H9 (cell line): ENCODE results near the gene ACTL7B. TPM values are rescaled to one million over a fixed set of nuclear protein-coding genes. Genes with fewer than 3 reads are reported as not detected.

Experiments used
- DNase-seq: peaks from one replicate; pipeline ENCODE4 v3.0.0-alpha.2; 2017
- H2AFZ ChIP-seq: one replicate; pipeline ENCODE4 v1.6.1; 2013; ENCODE audit warnings: mild to moderate bottlenecking, low read length, control low read depth, moderate library complexity
- H2AK5ac ChIP-seq: 2 replicates; pipeline ENCODE4 v1.6.1; 2013; ENCODE audit warnings: low read length, control low read depth, mixed read lengths; ENCODE audit not compliant: insufficient read length
- H2BK120ac ChIP-seq: one replicate; pipeline ENCODE4 v1.6.1; 2013; ENCODE audit warnings: low read depth, mild to moderate bottlenecking, low read length, control low read depth, inconsistent platforms; ENCODE audit not compliant: poor library complexity, severe bottlenecking
- H2BK12ac ChIP-seq: 2 replicates; pipeline ENCODE4 v1.6.1; 2013; ENCODE audit warnings: low read length, control low read depth, mixed read lengths, low read depth; ENCODE audit not compliant: insufficient read length
- H2BK15ac ChIP-seq: 2 replicates; pipeline ENCODE4 v1.6.1; 2013; ENCODE audit warnings: low read depth, low read length, control low read depth
- H2BK20ac ChIP-seq: one replicate; pipeline ENCODE4 v1.6.1; 2013; ENCODE audit warnings: low read depth, mild to moderate bottlenecking, low read length, control low read depth, inconsistent platforms; ENCODE audit not compliant: poor library complexity, severe bottlenecking
- H2BK5ac ChIP-seq: 2 replicates; pipeline ENCODE4 v1.6.1; 2013; ENCODE audit warnings: low read length, control low read depth, mixed read lengths; ENCODE audit not compliant: insufficient read length
- H3K14ac ChIP-seq: 2 replicates; pipeline ENCODE4 v1.6.1; 2013; ENCODE audit warnings: low read length, control low read depth; ENCODE audit not compliant: insufficient read depth
- H3K18ac ChIP-seq: 2 replicates; pipeline ENCODE4 v1.6.1; 2013; ENCODE audit warnings: low read depth, mild to moderate bottlenecking, mixed read lengths, low read length, control low read depth; ENCODE audit not compliant: insufficient read length
- H3K23ac ChIP-seq: 2 replicates; pipeline ENCODE4 v1.6.1; 2013; ENCODE audit warnings: low read length, control low read depth, mixed read lengths, low read depth; ENCODE audit not compliant: insufficient read length
- H3K23me2 ChIP-seq: 2 replicates; pipeline ENCODE4 v1.6.1; 2013; ENCODE audit warnings: low read depth, mild to moderate bottlenecking, mixed read lengths, low read length, control low read depth; ENCODE audit not compliant: insufficient read length, poor library complexity, severe bottlenecking
- H3K27ac ChIP-seq: 2 replicates; pipeline ENCODE4 v1.5.1; 2013; ENCODE audit warnings: low read length, control low read depth, mixed read lengths, low read depth; ENCODE audit not compliant: insufficient read length
- H3K27me3 ChIP-seq: 2 replicates; pipeline ENCODE4 v1.6.1; 2013; ENCODE audit warnings: low read length, control low read depth, inconsistent platforms; ENCODE audit not compliant: insufficient read depth
- H3K4ac ChIP-seq: 2 replicates; pipeline ENCODE4 v1.6.1; 2013; ENCODE audit warnings: low read depth, mild to moderate bottlenecking, control low read depth, inconsistent platforms, low read length, moderate library complexity
- H3K4me1 ChIP-seq: 2 replicates; pipeline ENCODE4 v1.6.1; 2013; ENCODE audit warnings: low read length, control low read depth, inconsistent platforms; ENCODE audit not compliant: insufficient read depth
- H3K4me2 ChIP-seq: 2 replicates; pipeline ENCODE4 v1.6.1; 2013; ENCODE audit warnings: low read length, control low read depth, mixed read lengths; ENCODE audit not compliant: insufficient read length, insufficient read depth
- H3K56ac ChIP-seq: 2 replicates; pipeline ENCODE4 v1.6.1; 2013; ENCODE audit warnings: low read depth, mild to moderate bottlenecking, mixed read lengths, low read length, control low read depth; ENCODE audit not compliant: insufficient read length
- H3K79me1 ChIP-seq: 2 replicates; pipeline ENCODE4 v1.6.1; 2013; ENCODE audit warnings: low read depth, mild to moderate bottlenecking, moderate library complexity, low read length, control low read depth, inconsistent platforms; ENCODE audit not compliant: insufficient read depth, poor library complexity, severe bottlenecking
- H3K79me2 ChIP-seq: 2 replicates; pipeline ENCODE4 v1.6.1; 2013; ENCODE audit warnings: low read length, control low read depth, inconsistent platforms; ENCODE audit not compliant: insufficient read depth
- H3K9ac ChIP-seq: 2 replicates; pipeline ENCODE4 v1.6.1; 2013; ENCODE audit warnings: low read length, control low read depth, mixed read lengths; ENCODE audit not compliant: insufficient read length; ENCODE audit errors: extremely low read depth
- H3K9me3 ChIP-seq: one replicate; pipeline ENCODE4 v1.6.1; 2013; ENCODE audit warnings: low read depth, low read length, inconsistent platforms; ENCODE audit not compliant: control insufficient read depth
- H3T11ph ChIP-seq: one replicate; pipeline ENCODE4 v1.6.1; 2013; ENCODE audit warnings: mild to moderate bottlenecking, low read length, control low read depth, inconsistent platforms
- H4K20me1 ChIP-seq: one replicate; pipeline ENCODE4 v1.6.1; 2013; ENCODE audit not compliant: control insufficient read depth, insufficient read length, insufficient read depth
- H4K5ac ChIP-seq: 2 replicates; pipeline ENCODE4 v1.6.1; 2013; ENCODE audit warnings: low read depth, mild to moderate bottlenecking, mixed read lengths, low read length, control low read depth; ENCODE audit not compliant: insufficient read length
- H4K8ac ChIP-seq: replicated peaks from 2 replicates; pipeline ENCODE4 v1.6.1; 2013; ENCODE audit warnings: low read length, control low read depth, mixed read lengths, low read depth; ENCODE audit not compliant: insufficient read length
- H4K91ac ChIP-seq: 2 replicates; pipeline ENCODE4 v1.6.1; 2013; ENCODE audit warnings: low read depth, mild to moderate bottlenecking, moderate library complexity, mixed read lengths, low read length, control low read depth; ENCODE audit not compliant: insufficient read length
- H3K27ac Mint-ChIP-seq, 3 experiments: 2 replicates in 2 of 3; 3 replicates in 1 of 3; pipeline ENCODE4 v1.8.0; 2020 to 2021; ENCODE audit warnings: mixed read lengths in 3 of 3, mild to moderate bottlenecking in 1 of 3, moderate library complexity in 1 of 3
- H3K27me3 Mint-ChIP-seq: 2 replicates; pipeline ENCODE4 v1.8.0; 2021; ENCODE audit warnings: low read depth, mild to moderate bottlenecking, moderate library complexity, mixed read lengths
- H3K36me3 Mint-ChIP-seq, 3 experiments: 2 replicates in 2 of 3; 3 replicates in 1 of 3; pipeline ENCODE4 v1.8.0; 2020 to 2021; ENCODE audit warnings: low read depth in 3 of 3, mixed read lengths in 3 of 3; ENCODE audit not compliant: insufficient read depth in 1 of 3
- H3K4me1 Mint-ChIP-seq, 2 experiments: 2 replicates each; pipeline ENCODE4 v1.8.0; 2020; ENCODE audit warnings: mixed read lengths in 2 of 2
- H3K4me3 Mint-ChIP-seq, 2 experiments: 2 replicates in 1 of 2; 3 replicates in 1 of 2; pipeline ENCODE4 v1.8.0; 2020 to 2021; ENCODE audit warnings: mild to moderate bottlenecking in 2 of 2, mixed read lengths in 2 of 2, moderate library complexity in 1 of 2
- H3K9me3 Mint-ChIP-seq, 2 experiments: 2 replicates in 1 of 2; 3 replicates in 1 of 2; pipeline ENCODE4 v1.8.0; 2020; ENCODE audit warnings: mild to moderate bottlenecking in 2 of 2, mixed read lengths in 2 of 2, moderate library complexity in 1 of 2
- CTCF ChIP-seq: fragments of 200-600 bp; sonication (generic); conservative IDR thresholded peaks from 3 replicates; pipeline ENCODE4 v1.8.0; 2021; ENCODE audit warnings: antibody characterized with exemption, mild to moderate bottlenecking
- WGBS: extraction: QIAGEN DNeasy Blood & Tissue Kit; methylation state at CpG from one replicate; pipeline ENCODE4 v1.1.7; 2013; ENCODE audit warnings: missing lambda C conversion rate, low lambda C conversion rate, mixed read lengths; ENCODE audit not compliant: insufficient read length; ENCODE audit errors: extremely low coverage; 5-methylcytosine and 5-hydroxymethylcytosine counted together
- total RNA-seq: library from RNA; stranded (reverse); gene quantifications from 2 replicates; pipeline ENCODE4 v1.2.1, GENCODE V29; 2021

ACTL7B gene
- total RNA-seq, 1 experiment from 2014 or later: 0.09 TPM

DNA sequence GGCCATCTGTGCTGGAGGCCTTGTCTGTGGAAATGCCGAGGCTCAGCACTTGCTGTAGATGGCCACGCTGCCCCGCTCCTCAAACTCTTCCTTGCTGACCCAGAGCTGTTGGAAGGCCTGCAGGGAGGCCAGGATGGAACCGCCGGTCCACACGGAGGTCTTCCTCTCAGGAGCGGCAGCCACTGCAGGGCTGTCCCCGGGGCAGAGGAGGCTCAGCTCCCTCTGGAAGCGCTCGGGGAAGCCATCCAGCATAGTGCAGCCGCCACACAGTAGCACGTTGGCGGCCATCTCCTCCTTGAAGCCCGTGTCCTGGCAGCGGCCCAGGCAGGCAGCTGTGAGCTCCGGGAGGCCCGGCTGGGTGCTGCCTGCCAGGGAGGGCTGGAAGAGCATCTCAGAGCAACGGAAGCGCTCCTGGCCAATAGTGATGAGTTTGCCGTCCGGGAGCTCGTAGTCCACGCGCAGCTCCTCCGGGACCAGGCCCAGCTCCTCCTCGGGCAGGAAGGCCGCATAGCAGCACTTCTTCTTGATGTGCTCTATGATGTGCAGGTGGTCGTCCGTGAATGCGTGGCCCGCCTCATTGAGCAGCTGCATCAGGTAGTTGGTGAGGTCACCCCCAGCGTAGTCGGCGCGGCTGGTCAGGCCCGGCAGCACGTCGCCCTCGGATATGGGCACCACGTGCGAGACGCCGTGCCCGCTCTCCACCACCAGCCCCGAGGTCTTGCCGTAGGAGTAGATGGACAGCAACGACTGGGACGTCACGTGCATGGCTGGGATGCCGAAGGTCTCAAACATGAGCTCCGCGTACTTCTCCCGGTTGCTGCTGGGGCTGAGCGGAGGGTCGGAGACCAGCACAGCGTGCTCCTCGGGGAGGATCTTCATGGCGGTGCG lies 901 bp downstream of the ACTL7B start:
- Histone ChIP-seq H4K20me1 (no peaks in the 10 kb centered on the region), H2BK12ac (no peak overlapping the region), H4K5ac (no peak overlapping the region), H3K23ac (no peak overlapping the region), H2BK5ac (no peak overlapping the region), H3K23me2 (no peaks in the 10 kb centered on the region), H3K79me1 (no peaks in the 10 kb centered on the region), H3K4me1 (no peaks in the 10 kb centered on the region), H3K4ac (no peak overlapping the region), H3K56ac (no peak overlapping the region), H4K91ac (no peak overlapping the region), H3K9ac (no peak overlapping the region), H2BK120ac (no peak overlapping the region), H3T11ph (no peak overlapping the region), H3K4me2 (no peak overlapping the region), H2AK5ac (no peak overlapping the region), H4K8ac (no peak overlapping the region), H3K79me2 (no peaks in the 10 kb centered on the region), H3K9me3 (no peaks in the 10 kb centered on the region), H3K27me3 (no peaks in the 10 kb centered on the region), H3K14ac (no peak overlapping the region; the same call in 1 of the 2 replicates), H2BK15ac (no peak overlapping the region), H2BK20ac (no peak overlapping the region), H3K18ac (no peak overlapping the region), H2AFZ (no peak overlapping the region), H3K27ac (no peak overlapping the region)
- Mint-ChIP-seq H3K4me1 (no peaks in the 10 kb centered on the region), H3K36me3 (no peaks in the 10 kb centered on the region), H3K4me3 (no peak overlapping the region), H3K27me3 (no peaks in the 10 kb centered on the region; the same call in 1 of the 2 replicates), H3K27ac (no peak overlapping the region), H3K9me3 (no peaks in the 10 kb centered on the region)
- TF ChIP-seq CTCF: no peak
- no CpG with 5 or more reads among the region's 59 CpGs for WGBS
- DNase-seq: no peak
